GM12878 (cell line): ENCODE results near the gene SHMT1. TPM values are rescaled to one million over a fixed set of nuclear protein-coding genes. Genes with fewer than 3 reads are reported as not detected.

Source experiments
- ATAC-seq: fragments of 200-7000 bp; cut with Tn5 transposase; 3 replicates; pipeline ENCODE4 v1.9.1; 2020; ENCODE audit warnings: mild to moderate bottlenecking, moderate library complexity
- BruUV-seq: library from RNA; stranded (reverse); fragments of 400-500 nt; replicated peaks from 2 replicates; lab custom pipeline; 2021; lab: Mats Ljungman, UMichigan
- CTCF ChIA-PET: fragments of 300-600 bp; sonication (Branson Sonifier 250); formaldehyde crosslinking; extraction: SDS; loops from one replicate; lab custom pipeline; 2021; ENCODE audit warnings: inconsistent platforms; lab: Yijun Ruan, JAX
- POLR2A ChIA-PET: fragments of 350-600 bp; formaldehyde crosslinking; extraction: SDS; loops from one replicate; lab custom pipeline; 2021; ENCODE audit warnings: inconsistent platforms; lab: Charles Lee
- RAD21 ChIA-PET: fragments of 300-600 bp; sonication (Branson Sonifier 250); formaldehyde crosslinking; loops from one replicate; lab custom pipeline; 2023; ENCODE audit warnings: antibody characterized with exemption; ENCODE audit not compliant: unreplicated experiment; lab: Charles Lee
- SMC1A ChIA-PET: fragments of 300-600 bp; sonication (Branson Sonifier 250); formaldehyde crosslinking; loops from one replicate; lab custom pipeline; 2023; ENCODE audit not compliant: unreplicated experiment, uncharacterized antibody; lab: Charles Lee
- DNase-seq: peaks from one replicate; pipeline ENCODE4 v3.0.0-alpha.2; 2011; ENCODE audit warnings: low read depth, low spot score
- FAIRE-seq: peaks from 3 replicates; lab custom pipeline; 2011; peaks lifted over from hg19 to GRCh38; lab: Jason Lieb, UNC
- H2AFZ ChIP-seq: 2 replicates; pipeline ENCODE4 v1.6.0; 2011; ENCODE audit warnings: low read depth, low read length, control low read depth; ENCODE audit not compliant: control insufficient read depth
- H3K27ac ChIP-seq: 2 replicates; pipeline ENCODE4 v1.5.1; 2011; ENCODE audit warnings: control low read depth; ENCODE audit not compliant: control insufficient read depth, insufficient read depth
- H3K27me3 ChIP-seq, 2 experiments: replicated peaks in 1 of 2; 2 replicates each; pipeline versions ENCODE4 v1.6.0 to v1.6.1; 2011; ENCODE audit warnings: low read length in 1 of 2; ENCODE audit not compliant: control insufficient read depth in 2 of 2, insufficient read depth in 2 of 2
- H3K36me3 ChIP-seq, 2 experiments: 2 replicates each; pipeline ENCODE4 v1.5.1; 2011; ENCODE audit warnings: low read length in 1 of 2; ENCODE audit not compliant: control insufficient read depth in 2 of 2, insufficient read depth in 2 of 2
- H3K4me1 ChIP-seq: 2 replicates; pipeline ENCODE4 v1.6.1; 2011; ENCODE audit warnings: mild to moderate bottlenecking, low read length, moderate library complexity, mixed read lengths; ENCODE audit not compliant: control insufficient read depth, insufficient read depth
- H3K4me2 ChIP-seq: 2 replicates; pipeline ENCODE4 v1.6.0; 2011; ENCODE audit warnings: control low read depth; ENCODE audit not compliant: control insufficient read depth, insufficient read depth
- H3K4me3 ChIP-seq: fragments of 200-600 bp; sonication (generic); 2 replicates; pipeline ENCODE4 v1.5.1; 2016
- H3K79me2 ChIP-seq: 2 replicates; pipeline ENCODE4 v1.6.0; 2011; ENCODE audit warnings: low read length; ENCODE audit not compliant: control insufficient read depth, insufficient read depth
- H3K9ac ChIP-seq: 2 replicates; pipeline ENCODE4 v1.8.0; 2011; ENCODE audit warnings: low read length, control low read depth, mixed read lengths; ENCODE audit not compliant: control insufficient read depth, insufficient read depth
- H3K9me3 ChIP-seq: replicated peaks from 3 replicates; pipeline ENCODE4 v1.5.1; 2011; ENCODE audit warnings: mild to moderate bottlenecking, low read length; ENCODE audit not compliant: control insufficient read depth, insufficient read depth
- H4K20me1 ChIP-seq: 2 replicates; pipeline ENCODE4 v1.6.0; 2011; ENCODE audit not compliant: control insufficient read depth, insufficient read depth
- ASH2L ChIP-seq: fragments of 300-600, 200-600 bp; sonication (generic); IDR thresholded peaks from 2 replicates; pipeline ENCODE4 v1.6.1; 2017; ENCODE audit warnings: low read depth, mild to moderate bottlenecking, borderline replicate concordance
- JUND ChIP-seq: IDR thresholded peaks from 2 replicates; pipeline ENCODE4 v1.6.1; 2012; ENCODE audit warnings: low read depth, mild to moderate bottlenecking, low read length, improper control_type of control experiment, moderate library complexity
- MTA3 ChIP-seq: IDR thresholded peaks from 2 replicates; pipeline ENCODE4 v1.6.1; 2012; ENCODE audit warnings: low read length, inconsistent platforms, borderline replicate concordance
- NFIC ChIP-seq: IDR thresholded peaks from 2 replicates; pipeline ENCODE4 v1.6.1; 2012; ENCODE audit warnings: low read depth, mild to moderate bottlenecking, inconsistent platforms, low read length, moderate library complexity
- PKNOX1 ChIP-seq: fragments of 450-650 bp; IDR thresholded peaks from 2 replicates; pipeline ENCODE4 v1.6.1; 2016; ENCODE audit warnings: mild to moderate bottlenecking
- RB1 ChIP-seq: fragments of 450-650 bp; formaldehyde crosslinking; IDR thresholded peaks from 2 replicates; pipeline ENCODE4 v1.6.1; 2017; ENCODE audit warnings: mild to moderate bottlenecking, borderline replicate concordance
- RELA ChIP-seq: fragments of 450-650 bp; IDR thresholded peaks from 2 replicates; pipeline ENCODE4 v1.8.0; 2014; ENCODE audit warnings: borderline replicate concordance; ENCODE audit not compliant: partially characterized antibody
- SMARCA5 ChIP-seq: fragments of 450-650 bp; IDR thresholded peaks from 2 replicates; pipeline ENCODE4 v1.6.1; 2017; ENCODE audit warnings: mild to moderate bottlenecking
- SMC3 ChIP-seq: IDR thresholded peaks from 2 replicates; pipeline ENCODE4 v1.6.1; 2011; ENCODE audit warnings: low read length, improper control_type of control experiment, borderline replicate concordance
- SREBF1 ChIP-seq: IDR thresholded peaks from 2 replicates; pipeline ENCODE4 v1.6.1; 2012; ENCODE audit warnings: mild to moderate bottlenecking, low read length
- SRF ChIP-seq, 2 experiments: IDR thresholded peaks; 2 replicates each; pipeline ENCODE4 v1.6.1; 2011; ENCODE audit warnings: low read depth in 2 of 2, low read length in 2 of 2, mild to moderate bottlenecking in 1 of 2, moderate library complexity in 1 of 2
- ZNF217 ChIP-seq: fragments of 450-650 bp; IDR thresholded peaks from 2 replicates; pipeline ENCODE4 v1.6.1; 2017; ENCODE audit warnings: antibody characterized with exemption, mild to moderate bottlenecking
- WGBS: methylation state at CpG from one replicate; pipeline ENCODE4 v1.1.6; 2016; ENCODE audit warnings: low lambda C conversion rate; ENCODE audit not compliant: insufficient replicate concordance, insufficient coverage; ENCODE audit errors: missing lambda C conversion rate; 5-methylcytosine and 5-hydroxymethylcytosine counted together
- in situ Hi-C: fragments of 300-500 bp; cut with MboI; formaldehyde crosslinking; loops from 9 replicates; pipeline ENCODE4 v1.14.3; 2018; ENCODE audit warnings: mixed read lengths
- intact Hi-C: fragments of 100-400 bp; cut with micrococcal nuclease; formaldehyde crosslinking; loops from one replicate; pipeline ENCODE4 v1.14.2; 2022; ENCODE audit not compliant: unreplicated experiment
- polyA plus RNA-seq, 11 experiments: library from polyadenylated mRNA; depleted of rRNA in 4 of 11; unstranded in 6 of 11; stranded (reverse) in 5 of 11; fragments of >200 nt; fragmentation: Nextera tagmentation in 4 of 11; fragmentation: Illumina TruSeq in 1 of 11; extraction: Ambion mirVana in 4 of 11; extraction: Trizol in 1 of 11; gene quantifications; 1 replicate in 1 of 11; 2 replicates in 10 of 11; pipeline versions ENCODE4 v1.2.1 to v1.2.3, GENCODE V29; 2011 to 2016; ENCODE audit warnings: inconsistent platforms in 2 of 11, missing spikeins in 2 of 11, low read depth in 1 of 11
- total RNA-seq, 4 experiments: library from RNA; depleted of rRNA in 3 of 4; stranded (reverse); fragments of >200 nt in 3 of 4; fragmentation: Illumina TruSeq in 1 of 4; extraction: Trizol in 1 of 4; gene quantifications; 2 replicates each; pipeline versions ENCODE4 v1.2.1 to v1.2.3, GENCODE V29; 2013 to 2021

The SHMT1 gene
- total and polyA plus RNA-seq, 10 of the 15 experiments (the other 5 are each of a cell fraction or from before 2014, with no cell fraction given): 5.2 to 60.1 (median 34.6) TPM

GRCh38 chr17:18328643-18329204, 34.6 kb downstream of the SHMT1 start:
- WGBS: 98% methylated on average over 9 of the region's 9 CpGs
- peaks cover 5 to 18% of the 10 kb centered on the region in 2 experiments for H3K36me3 ChIP-seq

More at GRCh38 chr17:18328643-18329204, 34.6 kb downstream of the SHMT1 start:
- no peaks in the 10 kb centered on the region for H3K27me3 ChIP-seq
- DNase-seq: no peak
- POLR2A ChIA-PET: interaction anchor here (0.9 kb wide), 1 partner anchor 10 kb away, joined by 3 read pairs; no protein-coding TSS in a partner anchor
- TF ChIP-seq SMARCA5 (no peak), ASH2L (no peak), SMC3 (no peak), SRF (IDR thresholded peaks at IDR 0.05; ENCODE audit: low read depth in 2 of 2, low read length in 2 of 2) (no peak), RB1 (no peak), JUND (no peak), ZNF217 (no peak), NFIC (no peak), MTA3 (no peak), SREBF1 (no peak), RELA (no peak), PKNOX1 (no peak)
- no peaks in the 10 kb centered on the region; the same call in 1 of the 2 replicates for H4K20me1 ChIP-seq
- in situ Hi-C loops: no loop called here
- H3K4me1 ChIP-seq: peaks cover 23% of the 10 kb centered on the region
- no peak overlapping the region for H3K27ac ChIP-seq
- no peak overlapping the region for H3K4me2 ChIP-seq
- CTCF ChIA-PET: no interaction called here
- H3K9ac ChIP-seq: no peak overlapping the region
- peaks cover 1% of the 10 kb centered on the region; the same call in 1 of the 2 replicates for H3K79me2 ChIP-seq
- RAD21 ChIA-PET: no interaction called here
- no peak overlapping the region for H3K4me3 ChIP-seq
- SMC1A ChIA-PET: no interaction called here
- peaks cover 3% of the 10 kb centered on the region; the same call in 2 of the 3 replicates for H3K9me3 ChIP-seq
- H2AFZ ChIP-seq: no peak overlapping the region
- FAIRE-seq: no peak
- no peak for ATAC-seq
- no TSS peak for BruUV-seq
- intact Hi-C loops: no loop called here
